ENCODE data around the gene ZNF648.
"Not testable (repeated sequence)": the region's sequence is repeated elsewhere in the genome, so short reads cannot be mapped to it uniquely, and the experiment has no call there.

Gene ZNF648

DNA sequence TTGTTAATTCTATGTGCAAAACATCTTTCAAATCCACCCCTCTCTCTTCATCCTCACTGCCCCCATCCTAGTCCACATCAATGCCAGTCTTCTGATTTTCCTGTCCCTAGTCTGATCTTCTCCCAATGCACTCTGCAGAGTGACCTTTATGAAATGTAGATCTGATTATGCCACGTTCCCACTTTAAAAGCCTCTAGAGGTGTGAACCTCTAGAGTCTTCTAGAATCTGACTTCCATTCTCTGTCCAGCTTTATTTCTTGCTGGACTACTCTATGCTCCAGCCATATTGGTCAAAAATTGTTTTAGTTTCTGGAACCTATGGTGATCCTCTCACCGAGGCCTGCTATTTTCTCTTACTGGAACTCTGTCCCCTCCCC lies 32.5 kb downstream of the ZNF648 start:
- DNase-seq (ENCODE audit: low read depth) = no peak

DNA sequence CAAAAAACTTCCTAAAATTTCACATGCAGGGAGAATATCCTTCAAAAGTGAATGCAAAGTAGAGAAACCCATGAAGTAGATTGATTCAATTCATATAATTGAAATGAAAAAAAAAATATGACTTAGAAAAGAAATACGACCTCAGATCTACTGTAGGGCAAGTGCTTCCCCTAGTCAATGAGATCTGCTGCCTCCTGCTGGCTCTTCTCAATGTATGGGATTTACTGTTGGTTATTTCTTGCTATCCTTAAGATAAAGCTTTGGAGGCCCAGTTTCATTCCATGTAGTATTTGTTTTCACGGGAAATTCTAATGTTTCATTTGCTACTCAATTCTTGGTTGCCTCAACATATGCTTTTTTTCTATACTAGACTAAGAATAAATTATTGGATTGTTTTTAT lies 46.2 kb downstream of the ZNF648 start:
- DNase-seq (ENCODE audit: low read depth) = no peak

DNA sequence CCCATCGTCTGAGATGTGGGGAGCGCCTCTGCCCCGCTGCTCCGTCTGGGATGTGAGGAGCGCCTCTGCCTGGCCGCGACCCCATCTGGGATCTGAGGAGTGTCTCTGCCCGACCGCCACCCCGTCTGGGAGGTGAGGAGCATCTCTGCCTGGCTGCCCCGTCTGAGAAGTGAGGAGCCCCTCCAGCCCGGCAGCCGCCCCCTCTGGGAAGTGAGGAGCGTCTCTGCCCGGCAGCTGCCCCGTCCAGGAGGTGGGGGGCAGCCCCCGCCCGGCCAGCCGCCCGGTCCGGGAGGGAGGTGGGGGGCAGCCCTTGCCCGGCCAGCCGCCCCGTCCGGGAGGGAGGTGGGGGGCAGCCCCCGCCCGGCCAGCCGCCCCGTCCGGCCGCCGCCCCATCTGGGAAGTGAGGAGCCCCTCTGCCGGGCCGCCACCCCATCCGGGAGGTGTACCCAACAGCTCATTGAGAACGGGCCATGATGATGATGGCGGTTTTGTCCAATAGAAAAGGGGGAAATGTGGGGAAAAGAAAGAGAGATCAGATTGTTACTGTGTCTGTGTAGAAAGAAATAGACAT lies 50.6 kb downstream of the ZNF648 start:
- not testable (repeated sequence) for DNase-seq (ENCODE audit: low read depth)

DNA sequence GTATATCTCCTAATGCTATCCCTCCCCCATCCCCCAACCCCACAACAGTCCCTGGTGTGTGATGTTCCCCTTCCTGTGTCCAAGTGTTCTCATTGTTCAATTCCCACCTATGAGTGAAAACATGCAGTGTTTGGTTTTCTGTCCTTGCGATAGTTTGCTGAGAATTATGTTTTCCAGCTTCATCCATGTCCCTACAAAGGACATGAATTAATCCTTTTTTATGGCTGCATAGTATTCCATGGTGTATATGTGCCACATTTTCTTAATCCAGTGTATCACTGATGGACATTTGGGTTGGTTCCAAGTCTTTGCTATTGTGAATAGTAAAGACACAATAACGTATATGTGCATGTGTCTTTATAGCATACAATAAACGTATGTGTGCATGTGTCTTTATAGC lies 56.1 kb downstream of the ZNF648 start:
- not testable (repeated sequence) for DNase-seq (ENCODE audit: low read depth)

DNA sequence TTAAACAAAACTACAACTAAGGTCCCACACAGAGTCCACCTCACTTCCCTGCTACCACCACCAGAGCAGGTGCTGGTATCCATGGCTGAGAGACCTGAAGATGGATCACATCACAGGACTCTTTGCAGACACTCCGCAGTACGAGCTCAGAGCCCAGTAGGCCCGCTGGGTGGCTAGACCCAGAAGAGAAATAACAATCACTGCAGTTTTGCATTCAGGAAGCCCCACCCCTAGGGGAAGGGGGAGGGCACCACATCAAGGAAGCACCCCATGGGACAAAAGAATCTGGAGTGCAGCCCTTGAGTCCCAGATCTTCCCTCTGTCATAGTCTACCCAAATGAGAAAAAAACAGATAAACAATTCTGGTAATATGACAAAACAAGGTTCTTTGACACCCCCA lies 56.9 kb downstream of the ZNF648 start:
- no peak for DNase-seq (ENCODE audit: low read depth)

Data from amniotic epithelial cell (primary cell).